ENCODE data around the gene GPR61.

GPR61 gene

DNA sequence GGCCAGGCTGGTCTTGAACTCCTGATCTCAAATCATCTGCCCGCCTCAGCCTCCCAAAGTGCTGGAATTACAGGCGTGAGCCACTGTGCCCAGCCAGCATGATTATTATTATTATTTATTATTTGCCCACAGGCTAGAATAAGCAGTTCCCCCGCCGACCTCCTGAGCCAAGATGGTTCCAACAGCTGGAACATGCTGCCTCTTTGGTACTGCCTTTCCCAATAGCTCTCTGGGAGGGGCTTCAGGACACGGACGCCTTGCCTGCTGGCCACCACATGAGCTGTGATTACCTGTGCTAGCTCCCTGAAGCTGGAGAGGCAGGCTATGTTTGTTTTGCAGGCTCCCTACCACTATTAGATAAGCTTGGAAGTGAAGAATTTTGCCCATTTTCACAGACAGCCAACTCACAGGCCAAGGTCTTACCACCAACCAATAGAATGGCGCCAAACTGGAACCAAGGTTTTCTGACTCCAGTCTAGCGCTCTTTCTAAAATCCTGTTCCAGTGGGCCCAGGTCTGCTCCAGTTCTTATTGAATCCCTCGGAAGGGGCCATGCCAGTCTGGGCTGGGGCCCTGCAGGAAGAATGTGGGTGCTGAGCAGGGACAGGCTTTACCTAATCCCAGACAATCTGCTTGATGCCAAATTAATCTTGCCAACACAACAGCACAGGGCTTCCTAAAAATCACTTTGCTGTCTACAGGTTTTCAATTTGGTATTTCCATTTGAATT lies 2.1 kb upstream of the GPR61 start:
- DNase-seq = no peak

DNA sequence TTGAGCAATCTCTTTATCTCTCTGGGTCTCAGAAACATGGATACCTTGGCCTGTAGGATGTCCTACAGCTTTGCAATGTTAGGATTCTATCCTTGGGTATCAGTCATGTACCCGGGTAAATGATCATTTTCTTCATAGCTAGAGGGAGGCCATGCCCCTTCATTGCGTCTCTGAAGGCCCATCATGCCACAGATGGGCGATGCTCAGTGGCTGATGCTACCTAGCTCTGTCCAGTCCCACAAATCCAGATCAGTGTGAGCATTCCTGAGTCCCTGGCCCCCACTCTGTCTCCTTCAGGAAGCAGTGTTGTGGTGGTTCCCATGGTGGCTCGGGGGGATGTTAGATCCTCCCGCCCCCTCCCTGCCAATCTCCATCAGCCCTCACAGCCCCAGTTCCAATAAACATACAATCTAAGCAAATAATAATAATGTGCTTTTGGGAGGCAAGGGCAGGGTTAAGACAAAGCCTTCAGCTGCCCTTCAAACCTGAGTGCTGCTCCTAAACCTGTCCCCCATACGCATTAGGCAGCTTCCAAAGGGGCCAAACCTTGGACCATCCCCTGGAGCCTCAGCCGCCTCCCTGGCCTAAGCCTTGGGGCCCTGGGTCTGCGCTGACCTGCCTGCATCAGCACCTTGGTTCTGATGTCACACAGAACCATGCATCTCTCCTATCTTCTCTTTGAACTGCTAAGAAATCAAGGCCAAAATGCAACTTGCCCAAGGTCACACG lies 681 bp upstream of the GPR61 start:
- DNase-seq = no peak

DNA sequence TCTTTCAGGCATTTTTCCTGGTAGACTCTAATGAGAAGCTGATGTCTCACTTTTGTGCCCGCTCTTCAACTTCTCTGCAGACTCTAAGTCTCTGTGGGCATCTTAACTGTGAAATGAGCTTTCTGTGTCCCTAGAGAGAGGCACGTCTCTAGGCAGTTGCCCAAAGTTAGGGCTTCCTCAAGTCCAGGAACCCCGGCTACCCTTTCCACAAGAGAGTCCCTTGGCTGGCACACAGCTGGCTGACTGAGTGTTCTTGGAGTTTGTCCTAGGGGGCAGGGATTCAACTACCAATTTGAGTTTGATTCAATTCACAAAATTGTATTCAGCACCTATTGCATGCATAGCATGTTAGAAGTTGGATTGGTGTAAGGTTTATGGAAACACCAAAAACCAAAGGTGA lies 1.4 kb downstream of the GPR61 start:
- no peak for DNase-seq

DNA sequence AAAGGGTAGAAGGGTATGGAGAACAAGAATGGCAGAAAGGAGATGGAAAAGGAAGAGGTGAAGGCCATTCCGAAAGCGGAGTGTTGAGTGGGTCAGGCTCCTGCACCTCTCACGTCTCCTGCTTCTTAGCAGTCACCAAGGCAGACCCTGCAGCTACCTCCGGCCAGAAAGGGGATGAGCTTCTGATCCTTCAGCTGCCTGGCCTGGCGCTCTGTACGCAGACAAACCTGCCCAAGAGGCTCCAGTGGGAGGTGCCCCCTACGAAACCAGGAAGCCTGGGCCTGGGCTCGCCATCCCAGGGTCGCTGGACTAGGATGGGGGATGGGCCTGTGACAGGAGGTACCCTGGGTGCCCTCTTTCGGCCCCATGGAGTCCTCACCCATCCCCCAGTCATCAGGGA lies 3.0 kb downstream of the GPR61 start:
- no peak for DNase-seq

DNA sequence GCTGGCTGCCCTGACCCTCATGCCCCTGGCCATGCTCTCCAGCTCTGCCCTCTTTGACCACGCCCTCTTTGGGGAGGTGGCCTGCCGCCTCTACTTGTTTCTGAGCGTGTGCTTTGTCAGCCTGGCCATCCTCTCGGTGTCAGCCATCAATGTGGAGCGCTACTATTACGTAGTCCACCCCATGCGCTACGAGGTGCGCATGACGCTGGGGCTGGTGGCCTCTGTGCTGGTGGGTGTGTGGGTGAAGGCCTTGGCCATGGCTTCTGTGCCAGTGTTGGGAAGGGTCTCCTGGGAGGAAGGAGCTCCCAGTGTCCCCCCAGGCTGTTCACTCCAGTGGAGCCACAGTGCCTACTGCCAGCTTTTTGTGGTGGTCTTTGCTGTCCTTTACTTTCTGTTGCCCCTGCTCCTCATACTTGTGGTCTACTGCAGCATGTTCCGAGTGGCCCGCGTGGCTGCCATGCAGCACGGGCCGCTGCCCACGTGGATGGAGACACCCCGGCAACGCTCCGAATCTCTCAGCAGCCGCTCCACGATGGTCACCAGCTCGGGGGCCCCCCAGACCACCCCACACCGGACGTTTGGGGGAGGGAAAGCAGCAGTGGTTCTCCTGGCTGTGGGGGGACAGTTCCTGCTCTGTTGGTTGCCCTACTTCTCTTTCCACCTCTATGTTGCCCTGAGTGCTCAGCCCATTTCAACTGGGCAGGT lies 3.8 kb downstream of the GPR61 start:
- no peak for DNase-seq

DNA sequence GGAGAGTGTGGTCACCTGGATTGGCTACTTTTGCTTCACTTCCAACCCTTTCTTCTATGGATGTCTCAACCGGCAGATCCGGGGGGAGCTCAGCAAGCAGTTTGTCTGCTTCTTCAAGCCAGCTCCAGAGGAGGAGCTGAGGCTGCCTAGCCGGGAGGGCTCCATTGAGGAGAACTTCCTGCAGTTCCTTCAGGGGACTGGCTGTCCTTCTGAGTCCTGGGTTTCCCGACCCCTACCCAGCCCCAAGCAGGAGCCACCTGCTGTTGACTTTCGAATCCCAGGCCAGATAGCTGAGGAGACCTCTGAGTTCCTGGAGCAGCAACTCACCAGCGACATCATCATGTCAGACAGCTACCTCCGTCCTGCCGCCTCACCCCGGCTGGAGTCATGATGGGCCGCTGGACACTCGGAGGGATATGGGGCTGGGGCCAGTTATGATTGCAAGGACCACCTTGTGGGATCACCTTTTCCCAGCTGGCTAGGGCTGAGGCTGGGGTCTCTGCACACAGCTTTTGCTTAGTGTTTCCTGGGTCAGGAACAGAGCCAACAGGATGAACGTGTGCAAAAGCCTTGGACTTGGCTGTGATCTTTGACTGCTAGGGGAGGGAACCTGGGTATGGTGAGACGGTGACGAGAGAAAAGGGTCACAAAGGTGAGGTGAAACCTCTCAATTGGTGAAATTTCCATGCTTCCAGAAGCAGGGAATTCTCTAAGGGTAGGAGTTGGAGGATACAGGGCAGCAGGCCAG lies 4.5 kb downstream of the GPR61 start:
- no peak for DNase-seq

DNA sequence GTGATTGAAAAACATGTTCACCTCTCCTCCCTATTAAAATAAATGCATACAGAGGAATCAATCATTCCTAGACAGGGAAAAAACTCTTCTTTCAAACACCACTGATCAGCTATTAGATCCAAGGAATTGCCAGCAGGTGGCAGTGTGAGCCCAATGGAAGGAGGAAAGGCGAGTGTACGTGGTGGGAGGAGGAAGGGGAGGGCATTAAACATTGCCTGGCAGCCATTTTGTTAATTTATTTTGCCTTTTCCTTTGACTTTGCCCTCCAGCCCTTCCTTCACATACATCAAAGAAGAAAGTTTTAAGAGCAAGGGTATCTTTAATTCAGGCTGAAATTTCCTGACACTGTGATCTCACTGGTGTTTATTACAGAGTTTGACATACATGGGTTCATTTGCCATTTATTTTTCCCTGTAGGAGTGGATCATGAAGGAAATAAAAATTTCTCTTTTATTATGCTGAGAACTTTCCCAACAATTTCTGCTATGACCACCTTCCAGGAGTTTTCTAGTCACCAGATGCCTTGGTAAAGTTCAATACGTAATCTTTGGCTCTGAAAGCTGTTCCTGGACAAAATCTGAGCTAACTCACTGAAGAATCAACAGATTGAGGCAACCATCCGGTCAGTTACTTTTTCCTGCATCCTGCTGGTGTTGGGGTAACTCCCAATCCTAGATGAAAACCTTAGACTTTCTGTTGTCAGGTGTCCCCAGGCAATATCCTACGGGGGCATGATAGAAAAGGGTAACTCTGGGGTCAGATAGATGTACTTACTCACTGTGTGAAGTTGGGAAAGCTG lies 6.8 kb downstream of the GPR61 start:
- peak; percentile 91 for DNase-seq

DNA sequence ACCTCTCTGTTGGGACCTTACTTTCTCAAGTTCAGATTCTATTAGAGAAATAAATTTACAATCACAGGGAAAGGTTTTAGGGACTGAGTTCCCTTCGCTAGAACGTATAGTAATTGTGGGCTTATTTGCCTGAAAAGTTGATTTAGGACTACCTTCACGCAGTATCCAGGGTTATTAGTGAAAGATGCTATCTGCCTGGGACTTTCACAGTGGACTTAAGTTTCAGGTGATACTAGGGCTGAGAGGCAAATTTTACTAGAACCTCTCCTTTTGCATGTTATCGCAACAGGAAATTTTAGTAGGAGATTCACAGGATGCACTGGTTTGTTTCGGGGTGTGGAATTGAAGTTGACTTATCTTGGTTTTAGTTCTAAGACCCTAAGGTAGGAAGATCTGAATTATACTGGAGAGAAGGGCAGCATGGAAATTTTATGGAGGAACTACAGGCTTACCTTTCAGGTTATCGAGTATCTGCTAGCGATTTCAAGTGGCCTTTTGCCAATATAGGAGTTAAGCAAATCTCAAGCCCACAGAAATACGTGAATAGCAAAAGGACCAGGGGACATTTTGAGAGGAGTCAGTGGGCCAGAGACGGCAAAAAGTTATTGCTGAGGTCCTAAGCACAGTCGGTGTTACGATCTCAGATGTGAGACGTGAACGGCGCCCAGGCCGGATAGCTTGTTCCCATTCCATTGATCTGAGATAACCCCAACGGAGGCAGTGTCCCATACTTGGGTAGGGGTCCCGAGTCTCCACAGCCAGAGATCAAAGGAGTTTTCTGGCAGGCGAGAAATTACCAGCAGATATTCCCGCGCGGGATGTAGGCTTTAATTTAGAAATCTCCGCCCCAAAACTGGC lies 8.0 kb downstream of the GPR61 start:
- DNase-seq = no peak

DNA sequence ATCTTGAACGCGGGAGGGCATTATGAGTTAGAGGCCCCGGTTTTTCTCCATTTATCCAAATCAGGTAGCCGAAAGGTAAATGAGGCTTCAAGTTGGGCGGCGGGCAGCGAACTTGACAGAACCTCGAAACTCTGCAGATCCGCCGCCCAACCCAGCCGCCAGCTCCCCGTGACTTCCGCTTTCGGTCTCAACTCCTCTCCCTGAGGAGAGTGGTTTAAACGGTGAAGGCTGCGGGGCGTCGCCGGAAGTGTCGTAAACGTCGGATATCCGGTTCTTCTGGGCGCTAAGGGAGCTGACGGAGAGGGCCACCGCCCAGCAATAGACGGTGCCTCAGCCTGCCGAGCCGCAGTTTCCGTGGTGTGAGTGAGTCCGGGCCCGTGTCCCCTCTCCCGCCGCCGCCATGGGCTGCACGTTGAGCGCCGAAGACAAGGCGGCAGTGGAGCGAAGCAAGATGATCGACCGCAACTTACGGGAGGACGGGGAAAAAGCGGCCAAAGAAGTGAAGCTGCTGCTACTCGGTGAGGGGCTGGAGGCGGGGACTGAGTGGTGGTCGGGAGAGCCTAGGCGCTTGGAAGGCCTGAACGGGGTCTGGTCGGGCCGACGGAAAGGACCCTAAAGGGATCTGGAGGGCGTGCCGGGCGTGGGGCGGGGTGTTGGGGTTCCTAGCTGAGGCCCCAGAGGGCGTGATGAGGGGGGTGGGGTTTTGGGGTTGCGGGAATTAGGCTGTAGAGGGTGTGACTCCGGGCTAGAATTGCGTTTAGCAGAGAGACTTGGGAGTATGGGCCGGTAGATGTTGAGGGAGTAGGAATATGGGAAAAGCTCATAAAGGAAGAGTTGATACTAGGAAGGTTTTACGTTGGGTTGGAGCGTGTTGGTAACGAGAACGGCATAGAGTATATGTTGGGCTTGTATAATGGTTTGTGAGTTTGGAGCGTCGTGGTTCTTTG lies 8.9 kb downstream of the GPR61 start, which contains the start of gene GNAI3:
Gene GNAI3, plus strand, starts transcription at position 295 of the 947 bp plus-strand sequence. Its CDS starts 106 bp downstream, at position 401.
- peak; percentile 95 for DNase-seq

DNA sequence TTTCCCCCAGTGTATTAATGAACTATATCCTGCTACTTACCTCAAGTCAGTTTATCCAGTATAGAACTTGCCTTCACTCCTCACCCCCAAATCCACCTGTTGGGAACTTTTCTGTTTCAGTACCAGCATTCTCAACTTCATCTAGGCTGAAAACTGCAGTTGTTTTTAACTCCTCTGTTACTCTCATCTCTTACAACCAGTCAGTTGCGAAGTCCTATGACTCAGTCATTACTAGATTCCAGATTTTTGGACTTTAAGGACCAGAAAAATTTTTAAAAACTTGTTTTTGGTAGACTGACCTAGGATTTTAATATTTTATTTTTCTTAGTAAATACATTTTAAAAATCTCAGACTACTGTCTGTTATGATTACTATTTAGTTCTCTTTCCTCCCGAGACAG lies 16.9 kb downstream of the GPR61 start:
- DNase-seq = no peak

DNA sequence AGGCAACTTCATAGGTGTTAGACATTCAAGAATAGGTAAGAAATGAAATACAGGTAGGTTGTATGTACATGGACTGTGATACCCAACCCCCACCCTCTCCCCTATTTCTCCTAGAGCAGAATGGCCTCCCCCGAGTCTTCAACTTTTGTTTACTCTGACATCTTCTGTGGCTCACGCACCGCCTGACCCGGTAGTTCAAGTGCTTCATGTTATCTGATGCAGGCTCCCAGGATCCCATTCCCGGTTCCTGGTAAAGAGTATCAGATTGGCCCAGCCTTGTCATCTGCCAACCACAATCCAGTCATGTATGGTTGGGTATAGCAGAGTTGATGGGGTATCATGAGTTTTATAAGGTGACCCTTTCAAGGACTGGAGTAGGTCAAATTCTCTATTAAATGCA lies 17.8 kb downstream of the GPR61 start:
- DNase-seq = no peak

DNA sequence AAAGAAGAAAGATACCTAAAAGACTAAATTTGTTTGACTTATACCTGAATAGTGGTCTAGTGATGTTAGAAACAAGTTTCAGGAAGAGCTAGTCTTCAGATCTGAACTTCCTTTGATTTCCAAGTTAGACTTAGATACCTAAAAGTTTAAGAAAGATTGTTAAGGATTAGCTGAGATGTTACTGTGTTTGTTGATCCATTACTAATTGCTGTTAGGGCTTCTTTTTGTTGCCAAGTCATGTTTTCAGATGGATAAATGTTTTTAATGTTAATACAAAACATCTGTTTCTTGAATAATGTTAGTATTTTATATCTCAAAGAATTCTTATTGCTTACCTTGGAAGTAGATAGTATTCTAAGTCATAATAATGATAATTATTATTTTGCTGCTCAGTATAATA lies 20.3 kb downstream of the GPR61 start:
- DNase-seq = no peak

DNA sequence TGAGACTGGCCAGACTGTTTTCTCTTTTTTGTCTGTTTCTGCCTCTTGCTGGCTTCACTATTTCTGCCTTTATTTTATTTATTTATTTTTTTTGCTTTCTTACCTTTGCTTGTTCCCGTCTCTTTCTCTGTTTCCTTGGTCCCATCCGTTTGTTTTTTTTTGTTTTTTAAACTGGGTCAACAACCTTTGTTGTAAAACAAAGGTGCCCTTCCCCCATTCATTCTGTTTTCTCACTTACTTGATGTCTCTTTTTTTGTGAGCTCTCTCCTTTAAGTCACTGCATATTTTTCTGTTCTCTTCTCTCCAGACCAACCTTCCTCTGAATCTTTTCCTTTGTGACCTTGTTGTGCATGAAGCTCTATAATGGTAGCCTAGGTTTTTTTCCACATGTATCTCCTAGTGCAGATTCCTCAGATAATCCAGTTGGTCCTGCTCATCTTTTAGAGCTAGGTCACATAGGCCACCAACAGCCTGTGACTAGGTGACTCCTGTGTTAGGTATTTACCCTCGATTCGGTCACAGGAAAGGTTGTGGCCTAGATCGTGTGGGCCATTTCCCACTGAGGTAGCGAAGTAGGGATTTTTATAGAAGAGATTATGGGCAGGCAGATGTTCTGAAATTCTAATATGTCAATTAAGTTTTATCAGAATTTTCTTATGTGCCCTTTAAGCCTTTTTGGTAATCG lies 24.7 kb downstream of the GPR61 start:
- DNase-seq = no peak

DNA sequence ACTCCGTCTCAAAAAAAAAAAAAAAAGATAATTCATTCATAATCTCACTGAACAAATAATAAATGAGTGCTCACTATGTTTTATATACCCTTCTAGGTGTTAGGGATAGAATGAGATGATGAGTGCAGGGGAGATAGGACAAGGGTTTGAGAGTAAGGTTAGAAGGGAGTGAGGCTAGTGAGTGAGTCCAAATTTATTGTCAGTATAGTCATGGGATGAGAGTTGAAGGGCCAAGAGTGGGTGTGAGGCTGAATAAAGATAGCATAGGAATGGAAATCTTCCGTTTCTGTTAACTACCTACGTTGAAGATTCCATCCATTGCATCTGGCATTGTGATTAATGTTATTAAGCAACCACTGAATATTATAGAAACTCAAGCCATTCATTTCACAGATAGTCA lies 25.6 kb downstream of the GPR61 start:
- DNase-seq = no peak

DNA sequence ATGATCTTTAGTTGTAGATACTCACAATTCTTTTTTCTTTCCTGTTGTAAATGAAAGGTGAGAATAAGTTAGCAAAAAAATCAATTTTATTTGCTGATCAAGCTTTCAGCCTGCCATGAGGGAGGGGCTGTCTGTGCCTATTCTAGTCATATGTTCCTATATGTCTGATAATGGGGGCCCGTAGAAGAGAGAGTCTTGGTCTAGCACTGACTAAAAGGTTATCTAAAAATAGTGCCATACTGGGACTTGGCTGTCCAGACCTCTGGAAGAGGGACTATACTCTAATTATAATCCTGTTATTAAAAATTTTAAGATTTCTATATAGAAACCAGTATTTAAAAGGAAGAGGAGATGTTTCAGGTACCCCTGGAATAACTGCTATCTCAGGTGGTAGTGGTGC lies 27.3 kb downstream of the GPR61 start:
- no peak for DNase-seq

DNA sequence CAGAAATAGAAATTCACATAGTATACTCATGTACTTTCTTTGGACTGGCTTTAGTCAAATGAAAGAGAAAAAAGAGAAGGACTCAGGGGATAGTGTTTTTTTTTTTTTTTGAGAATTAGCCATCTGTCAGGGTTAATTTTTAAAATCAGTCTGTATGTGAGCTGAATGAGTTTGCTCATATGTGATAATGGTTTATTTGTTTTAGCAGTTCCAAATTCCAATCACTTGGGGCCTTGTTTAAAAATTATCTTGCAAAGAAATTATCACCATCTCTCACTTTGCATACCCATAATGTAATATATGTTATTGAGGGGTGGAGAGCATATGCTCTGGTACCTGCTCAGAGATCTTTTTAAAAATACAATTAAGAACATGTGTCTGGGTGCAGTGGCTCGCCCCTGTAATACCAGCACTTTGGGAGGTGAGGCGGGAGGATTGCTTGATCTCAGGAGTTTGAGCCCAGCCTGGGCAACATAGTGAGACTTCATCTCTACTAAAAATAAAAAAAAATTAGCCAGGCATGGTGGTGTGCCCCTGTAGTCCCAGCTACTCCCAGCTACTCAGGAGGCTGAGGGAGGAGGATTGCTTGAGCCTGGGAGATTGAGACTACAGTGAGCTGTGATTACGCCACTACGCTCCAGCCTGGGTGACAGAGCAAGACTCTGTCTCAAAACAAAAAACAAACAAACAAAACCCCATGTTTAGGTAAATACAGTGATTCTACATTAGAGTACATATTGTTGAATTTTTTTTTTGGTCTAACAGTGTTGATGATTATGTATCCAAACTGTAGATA lies 28.4 kb downstream of the GPR61 start:
- no peak for DNase-seq

DNA sequence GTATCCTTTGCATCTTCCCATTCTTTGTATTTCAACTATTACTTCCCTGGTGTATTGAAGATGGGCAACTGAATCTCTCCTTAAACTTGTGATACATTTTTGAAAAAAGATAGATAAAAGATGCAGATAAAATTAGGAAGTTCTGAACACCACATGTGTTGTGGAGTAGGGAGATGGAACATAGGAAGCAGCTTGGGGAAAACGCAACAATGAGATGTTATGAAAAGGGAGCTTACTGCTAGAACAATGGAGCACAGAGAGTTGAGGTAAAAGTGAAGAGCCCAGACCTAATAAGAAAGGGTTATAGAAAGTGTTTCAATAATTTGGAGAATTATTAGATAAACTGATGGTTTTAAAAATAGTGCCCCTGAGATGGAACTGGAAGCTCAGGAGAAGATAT lies 29.7 kb downstream of the GPR61 start:
- DNase-seq = no peak

DNA sequence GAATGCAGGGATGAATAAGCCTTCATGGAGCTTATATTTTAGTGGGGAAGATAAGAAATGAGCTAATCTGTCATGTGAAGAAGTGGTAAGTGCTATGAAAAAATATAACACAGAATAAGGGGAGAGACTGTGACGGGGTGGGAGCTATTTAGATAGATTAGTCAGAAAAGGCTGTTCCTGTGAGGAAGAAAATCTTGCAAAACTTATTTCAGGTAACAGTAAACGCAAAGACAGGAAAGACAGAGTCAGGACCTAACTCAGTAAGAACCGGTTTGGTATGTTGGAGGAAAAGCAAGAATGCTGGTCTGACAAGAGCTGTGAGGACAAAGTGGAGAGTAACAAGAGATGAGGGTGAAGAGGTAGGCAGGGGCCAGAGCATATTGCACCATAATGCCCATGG lies 30.7 kb downstream of the GPR61 start:
- DNase-seq = no peak

DNA sequence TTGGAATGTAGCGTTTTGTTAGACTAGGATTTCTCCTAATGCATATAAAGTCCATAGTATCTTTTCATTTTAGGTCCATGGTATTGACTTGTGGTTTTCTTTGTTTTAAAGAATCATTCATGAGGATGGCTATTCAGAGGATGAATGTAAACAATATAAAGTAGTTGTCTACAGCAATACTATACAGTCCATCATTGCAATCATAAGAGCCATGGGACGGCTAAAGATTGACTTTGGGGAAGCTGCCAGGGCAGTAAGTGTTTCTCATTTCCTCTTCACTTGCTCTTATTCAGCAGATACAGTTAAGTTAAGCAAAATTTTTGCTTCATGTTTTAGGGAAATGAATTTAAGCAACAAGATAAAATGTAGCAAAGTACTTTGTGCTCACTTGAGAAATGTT lies 34.1 kb downstream of the GPR61 start:
- DNase-seq = no peak
